ENCODE results near the gene PIBF1. TPM values are rescaled to one million over a fixed set of nuclear protein-coding genes. Genes with fewer than 3 reads are reported as not detected.

The PIBF1 gene, protein sequence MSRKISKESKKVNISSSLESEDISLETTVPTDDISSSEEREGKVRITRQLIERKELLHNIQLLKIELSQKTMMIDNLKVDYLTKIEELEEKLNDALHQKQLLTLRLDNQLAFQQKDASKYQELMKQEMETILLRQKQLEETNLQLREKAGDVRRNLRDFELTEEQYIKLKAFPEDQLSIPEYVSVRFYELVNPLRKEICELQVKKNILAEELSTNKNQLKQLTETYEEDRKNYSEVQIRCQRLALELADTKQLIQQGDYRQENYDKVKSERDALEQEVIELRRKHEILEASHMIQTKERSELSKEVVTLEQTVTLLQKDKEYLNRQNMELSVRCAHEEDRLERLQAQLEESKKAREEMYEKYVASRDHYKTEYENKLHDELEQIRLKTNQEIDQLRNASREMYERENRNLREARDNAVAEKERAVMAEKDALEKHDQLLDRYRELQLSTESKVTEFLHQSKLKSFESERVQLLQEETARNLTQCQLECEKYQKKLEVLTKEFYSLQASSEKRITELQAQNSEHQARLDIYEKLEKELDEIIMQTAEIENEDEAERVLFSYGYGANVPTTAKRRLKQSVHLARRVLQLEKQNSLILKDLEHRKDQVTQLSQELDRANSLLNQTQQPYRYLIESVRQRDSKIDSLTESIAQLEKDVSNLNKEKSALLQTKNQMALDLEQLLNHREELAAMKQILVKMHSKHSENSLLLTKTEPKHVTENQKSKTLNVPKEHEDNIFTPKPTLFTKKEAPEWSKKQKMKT
- total RNA-seq (2013; cell fraction: nucleolus; rRNA removed): 78.8 and 97.1 TPM in 2 replicates
- 11.6 and 16.3 TPM in 2 replicates for total RNA-seq (2014; rRNA removed)
- total RNA-seq (2014; rRNA removed; fragmentation: Illumina TruSeq; extraction: Trizol): 22.9 and 24.5 TPM in 2 replicates
- 14.1 and 14.3 TPM in 2 replicates for total RNA-seq (2021)
- polyA plus RNA-seq (2011; ENCODE audit: low read depth): 3.1 TPM
- 9.0 and 20.3 TPM in 2 replicates for polyA plus RNA-seq (2011; rRNA removed)
- 1.1 and 2.2 TPM in 2 replicates for polyA plus RNA-seq (2011; cell fraction: cytosol; rRNA removed)
- 5.4 and 5.7 TPM in 2 replicates for polyA plus RNA-seq (2011; cell fraction: nucleus; rRNA removed)
- 8.8 and 9.6 TPM in 2 replicates for polyA plus RNA-seq (2012)
- polyA plus RNA-seq (2014; fragmentation: Illumina TruSeq; extraction: Trizol): 13.8 and 17.6 TPM in 2 replicates
- 1 to 10 TPM; 6.4 to 7.7 TPM for polyA plus RNA-seq (2014; fragmentation: Nextera tagmentation; extraction: Ambion mirVana)
- 4.5 and 8.2 TPM in 2 replicates for polyA plus RNA-seq (2014; rRNA removed)
- polyA plus RNA-seq (2016; fragmentation: Nextera tagmentation; extraction: Ambion mirVana): 10 to 100 TPM; 10.5 to 15.5 TPM
- 4.4 and 13.0 TPM in 2 replicates for polyA minus RNA-seq (2011; rRNA and poly(A)+ RNA removed)
- 5.6 and 6.7 TPM in 2 replicates for polyA minus RNA-seq (2011; cell fraction: cytosol; rRNA and poly(A)+ RNA removed)
- 15.1 and 24.9 TPM in 2 replicates for polyA minus RNA-seq (2011; cell fraction: nucleus; rRNA and poly(A)+ RNA removed)
- Bru-seq, nascent RNA: percentile 78 among the genes with signal in this experiment
- BruChase-seq, experiment 1, labeled RNA remaining after a 6-hour chase: percentile 66 among the genes with signal in this experiment
- BruChase-seq, experiment 2, labeled RNA remaining after a 2-hour chase: percentile 68 among the genes with signal in this experiment
- long read RNA-seq, experiment 1, transcript PIBF1-201 (18 exons, 3,154 nt): major isoform, 5 of 15 reads
- long read RNA-seq, experiment 1, partial matches to known transcripts: 6 of 15 reads
- long read RNA-seq, experiment 1, other reads (novel, unspliced or antisense): 4 of 15 reads
- long read RNA-seq, experiment 2, transcript PIBF1-201 (18 exons, 3,154 nt): major isoform, 24 of 134 reads
- long read RNA-seq, experiment 2, partial matches to known transcripts: 88 of 134 reads
- long read RNA-seq, experiment 2, other reads (novel, unspliced or antisense): 21 of 134 reads

- H3K36me3 ChIP-seq (ENCODE audit: control insufficient read depth in 2 of 2, insufficient read depth in 2 of 2, low read length in 1 of 2): peaks cover 0 to 10% of the 10 kb centered on the region in 2 experiments; a peak in 3 of 4 replicates
- TSS peak; percentile 71 for BruUV-seq (replicated peaks)
- intact Hi-C loops (cut with micrococcal nuclease; ENCODE audit: unreplicated experiment): loop anchor here (2.0 kb wide), 1 partner anchor 55 kb away; the partner anchor contains the start of genes BORA and MZT1
- peak within 1 kb of the TSS; percentile 88 for H3K27ac ChIP-seq (ENCODE audit: control insufficient read depth, insufficient read depth)
- peak within 1 kb of the TSS; percentile 83 for H2AFZ ChIP-seq (ENCODE audit: control insufficient read depth, low read depth, low read length)
- ChIA-PET CTCF (interaction anchor here (0.9 kb wide), 1 partner anchor 10 kb away, joined by 3 read pairs; no protein-coding TSS in a partner anchor), RAD21 (ENCODE audit: unreplicated experiment) (interaction anchor here (0.6 to 1.0 kb wide), 3 partner anchors 15 to 139 kb away, joined by 3 to 4 read pairs (median 3); no protein-coding TSS in a partner anchor), SMC1A (ENCODE audit: uncharacterized antibody, unreplicated experiment) (interaction anchor here (1.6 kb wide), 1 partner anchor 50 kb away, joined by 5 read pairs; no protein-coding TSS in a partner anchor), POLR2A (interaction anchor here (1.0 to 1.7 kb wide), 2 partner anchors 11 to 53 kb away, joined by 4 read pairs; no protein-coding TSS in a partner anchor)
- ATAC-seq (peak; percentile 96), FAIRE-seq (peak; percentile 98), DNase-seq (ENCODE audit: low read depth, low spot score) (peak; percentile 93)
- H4K20me1 ChIP-seq (ENCODE audit: control insufficient read depth, insufficient read depth): no peaks in the 10 kb centered on the region; the same call in 1 of the 2 replicates
- H3K9ac ChIP-seq (ENCODE audit: control insufficient read depth, insufficient read depth, low read length): peak within 1 kb of the TSS; percentile 87
- H3K27me3 ChIP-seq (replicated peaks in 1 of 2; ENCODE audit: control insufficient read depth in 2 of 2, insufficient read depth in 2 of 2, low read length in 1 of 2): no peaks in the 10 kb centered on the region
- peak within 1 kb of the TSS; percentile 92 for H3K4me3 ChIP-seq
- in situ Hi-C loops (cut with MboI): no loop called here
- no peaks in the 10 kb centered on the region for H3K4me1 ChIP-seq (ENCODE audit: control insufficient read depth, insufficient read depth, low read length)
- peaks cover 82% of the 10 kb centered on the region for H3K79me2 ChIP-seq (ENCODE audit: control insufficient read depth, insufficient read depth, low read length)
- WGBS (ENCODE audit: insufficient coverage, insufficient replicate concordance, low lambda C conversion rate, missing lambda C conversion rate): under 1% methylated on average over 81 of the region's 81 CpGs
- peak within 1 kb of the TSS; percentile 95 for H3K4me2 ChIP-seq (ENCODE audit: control insufficient read depth, insufficient read depth)
- no peaks in the 10 kb centered on the region for H3K9me3 ChIP-seq (replicated peaks; ENCODE audit: control insufficient read depth, insufficient read depth, low read length)
- TF ChIP-seq MTA3 (IDR thresholded peaks at IDR 0.05; ENCODE audit: borderline replicate concordance, low read length): no peak
- peak; percentile 21; the same call in 1 of the 2 replicates for TF ChIP-seq TARDBP (IDR thresholded peaks at IDR 0.05; ENCODE audit: borderline replicate concordance)
- TF ChIP-seq FOXK2 (IDR thresholded peaks at IDR 0.05): no peak; the same call in none of the 2 replicates
- peak; percentile 37 for TF ChIP-seq MLLT1 (IDR thresholded peaks at IDR 0.05)
- TF ChIP-seq NKRF (conservative IDR thresholded peaks at IDR 0.05): peak; percentile 88
- no peak; the same call in none of the 2 replicates for TF ChIP-seq CREB1 (IDR thresholded peaks at IDR 0.05; ENCODE audit: low read depth)
- TF ChIP-seq HSF1 (IDR thresholded peaks at IDR 0.05; ENCODE audit: low read depth, low read length): no peak
- TF ChIP-seq SUPT20H (IDR thresholded peaks at IDR 0.05; ENCODE audit: borderline replicate concordance, control insufficient read depth, low read depth, low read length): no peak
Measured at GRCh38 chr13:72781451-72782439, at the start of gene PIBF1, which contains the start of gene DIS3. Gene PIBF1, plus strand, starts transcription at chr13:72782133. Its CDS starts 1,337 bp downstream, at chr13:72783470. Gene DIS3, minus strand, starts transcription at chr13:72781900. Its CDS starts 68 bp downstream, at chr13:72781832.

All from GM12878 (cell line).